HG02798 (cell line): ENCODE data around the gene CDK14.
A peak's percentile ranks its signal among the peaks of the same experiment; 100 is the strongest.
"Not testable (repeated sequence)": the region's sequence is repeated elsewhere in the genome, so short reads cannot be mapped to it uniquely, and the experiment has no call there.

ENCODE experiments used
- ATAC-seq: cut with Tn5 transposase; IDR thresholded peaks from one replicate; pipeline ENCODE4 v1.9.1; 2021; ENCODE audit warnings: mild to moderate bottlenecking; ENCODE audit not compliant: unreplicated experiment, poor library complexity

Gene CDK14

GRCh38 chr7:90928700-90929424, 332.7 kb downstream of the CDK14 start:
- ATAC-seq = not testable (repeated sequence)

GRCh38 chr7:90931986-90932916, 336.1 kb downstream of the CDK14 start:
- peak; percentile 99 for ATAC-seq

GRCh38 chr7:90933041-90933440, 336.9 kb downstream of the CDK14 start:
- no peak for ATAC-seq

- ATAC-seq = no peak
These were observed 337.9 kb downstream of the CDK14 start for GRCh38 chr7:90933984-90934383.

- no peak for ATAC-seq
These were observed 342.2 kb downstream of the CDK14 start for GRCh38 chr7:90938371-90938770.

- no peak for ATAC-seq
These were observed 343.5 kb downstream of the CDK14 start for GRCh38 chr7:90939666-90940065.

- ATAC-seq = no peak
These were observed 347.9 kb downstream of the CDK14 start for GRCh38 chr7:90944021-90944420.

- no peak for ATAC-seq
These were observed 349.1 kb downstream of the CDK14 start for GRCh38 chr7:90945104-90945787.

GRCh38 chr7:90946730-90947501, 350.8 kb downstream of the CDK14 start:
- ATAC-seq = no peak

- ATAC-seq = no peak
These were observed 352.0 kb downstream of the CDK14 start for GRCh38 chr7:90948085-90948484.

GRCh38 chr7:90951229-90951628, 355.1 kb downstream of the CDK14 start:
- no peak for ATAC-seq

- no peak for ATAC-seq
These were observed 356.1 kb downstream of the CDK14 start for GRCh38 chr7:90951986-90952954.

- ATAC-seq = no peak
These were observed 359.6 kb downstream of the CDK14 start for GRCh38 chr7:90955641-90956207.

GRCh38 chr7:90957883-90958282, 361.8 kb downstream of the CDK14 start:
- ATAC-seq = no peak

- no peak for ATAC-seq
These were observed 362.5 kb downstream of the CDK14 start for GRCh38 chr7:90958647-90959046.

GRCh38 chr7:90961037-90961725, 365.1 kb downstream of the CDK14 start:
- ATAC-seq = no peak

- no peak for ATAC-seq
These were observed 369.1 kb downstream of the CDK14 start for GRCh38 chr7:90965211-90965610.

- no peak for ATAC-seq
These were observed 370.2 kb downstream of the CDK14 start for GRCh38 chr7:90966346-90966745.
